ENCODE data around the gene MCHR1.
"Not testable (repeated sequence)": the region's sequence is repeated elsewhere in the genome, so short reads cannot be mapped to it uniquely, and the experiment has no call there.

Gene MCHR1

GRCh38 chr22:40679249-40679963, at the start of gene MCHR1:
MCHR1 (plus strand) TSS chr22:40679484; CDS start chr22:40679653, 169 bp downstream.
- peak; percentile 24 for DNase-seq

GRCh38 chr22:40631925-40632324, 47.4 kb upstream of the MCHR1 start:
- no peak for DNase-seq

- DNase-seq: no peak
These were observed 46.2 kb upstream of the MCHR1 start for GRCh38 chr22:40633036-40633435.

GRCh38 chr22:40634119-40634903, 45.0 kb upstream of the MCHR1 start:
- DNase-seq: no peak

- no peak for DNase-seq
These were observed 44.0 kb upstream of the MCHR1 start for GRCh38 chr22:40635043-40635939.

GRCh38 chr22:40635940-40636379, 43.3 kb upstream of the MCHR1 start:
- DNase-seq: peak; percentile 26

GRCh38 chr22:40636380-40637182, 42.7 kb upstream of the MCHR1 start, which contains the start of gene MRTFA:
MRTFA (minus strand) TSS chr22:40636719.
- peak; percentile 99 for DNase-seq

- DNase-seq: peak; percentile 64
These were observed 41.8 kb upstream of the MCHR1 start for GRCh38 chr22:40637183-40638150.

GRCh38 chr22:40638261-40638660, 41.0 kb upstream of the MCHR1 start:
- no peak for DNase-seq

- DNase-seq: no peak
These were observed 38.0 kb upstream of the MCHR1 start for GRCh38 chr22:40641269-40641668.

GRCh38 chr22:40642316-40642715, 37.0 kb upstream of the MCHR1 start:
- no peak for DNase-seq

GRCh38 chr22:40645579-40646197, 33.6 kb upstream of the MCHR1 start:
- DNase-seq: no peak

- no peak for DNase-seq
These were observed 30.9 kb upstream of the MCHR1 start for GRCh38 chr22:40648386-40648785.

GRCh38 chr22:40651057-40651456, 28.2 kb upstream of the MCHR1 start:
- DNase-seq: no peak

GRCh38 chr22:40651563-40652501, 27.5 kb upstream of the MCHR1 start:
- DNase-seq: peak; percentile 96

GRCh38 chr22:40653361-40653760, 25.9 kb upstream of the MCHR1 start:
- DNase-seq: peak; percentile 18

- DNase-seq: peak; percentile 77
These were observed 24.6 kb upstream of the MCHR1 start for GRCh38 chr22:40654522-40655167.

- DNase-seq: peak; percentile 11
These were observed 23.3 kb upstream of the MCHR1 start for GRCh38 chr22:40655941-40656340.

GRCh38 chr22:40656651-40657050, 22.6 kb upstream of the MCHR1 start:
- DNase-seq: not testable (repeated sequence)

Measured in NCI-H82 (cell line).